B cell (primary cell): Measurements from ENCODE around the gene ZNF787.

Source experiments
- EZH2 ChIP-seq: IDR thresholded peaks from 2 replicates; pipeline ENCODE4 v1.6.1; 2012; ENCODE audit warnings: borderline replicate concordance, low read depth, mild to moderate bottlenecking, moderate library complexity, low read length; ENCODE audit not compliant: insufficient read depth, poor library complexity, severe bottlenecking
- TF ChIP-seq, protein P1 (sequence below): fragments of 200-600 bp; IDR thresholded peaks from one replicate; pipeline ENCODE4 v1.8.0; 2022; ENCODE audit warnings: antibody characterized with exemption, mild to moderate bottlenecking

GRCh38 chr19:56106993-56107392 lies 14.1 kb downstream of the ZNF787 start:
- TF ChIP-seq, protein P1, sequence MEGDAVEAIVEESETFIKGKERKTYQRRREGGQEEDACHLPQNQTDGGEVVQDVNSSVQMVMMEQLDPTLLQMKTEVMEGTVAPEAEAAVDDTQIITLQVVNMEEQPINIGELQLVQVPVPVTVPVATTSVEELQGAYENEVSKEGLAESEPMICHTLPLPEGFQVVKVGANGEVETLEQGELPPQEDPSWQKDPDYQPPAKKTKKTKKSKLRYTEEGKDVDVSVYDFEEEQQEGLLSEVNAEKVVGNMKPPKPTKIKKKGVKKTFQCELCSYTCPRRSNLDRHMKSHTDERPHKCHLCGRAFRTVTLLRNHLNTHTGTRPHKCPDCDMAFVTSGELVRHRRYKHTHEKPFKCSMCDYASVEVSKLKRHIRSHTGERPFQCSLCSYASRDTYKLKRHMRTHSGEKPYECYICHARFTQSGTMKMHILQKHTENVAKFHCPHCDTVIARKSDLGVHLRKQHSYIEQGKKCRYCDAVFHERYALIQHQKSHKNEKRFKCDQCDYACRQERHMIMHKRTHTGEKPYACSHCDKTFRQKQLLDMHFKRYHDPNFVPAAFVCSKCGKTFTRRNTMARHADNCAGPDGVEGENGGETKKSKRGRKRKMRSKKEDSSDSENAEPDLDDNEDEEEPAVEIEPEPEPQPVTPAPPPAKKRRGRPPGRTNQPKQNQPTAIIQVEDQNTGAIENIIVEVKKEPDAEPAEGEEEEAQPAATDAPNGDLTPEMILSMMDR = no peak
- TF ChIP-seq EZH2 = no peak
